Activated CD4-positive, alpha-beta T cell treated with anti-CD3 and anti-CD28 coated beads for 36 hours (primary cell): ENCODE results near the gene RBM38. TPM values are rescaled to one million over a fixed set of nuclear protein-coding genes. Genes with fewer than 3 reads are reported as not detected.

Source experiments
- ATAC-seq: fragments of 200-7000 bp; cut with Tn5 transposase; one replicate; pipeline ENCODE4 v1.10.0; 2021; ENCODE audit warnings: mild to moderate bottlenecking, moderate library complexity
- CTCF ChIA-PET: fragments of 350-600 bp; sonication (Branson Sonifier 250); formaldehyde crosslinking; loops from one replicate; lab custom pipeline; 2021; ENCODE audit warnings: antibody characterized with exemption; lab: Charles Lee
- POLR2A ChIA-PET: fragments of 350-600 bp; sonication (Branson Sonifier 250); formaldehyde crosslinking; loops from one replicate; lab custom pipeline; 2021; ENCODE audit warnings: antibody characterized with exemption, inconsistent platforms; lab: Charles Lee
- DNase-seq: peaks from one replicate; pipeline ENCODE4 v3.0.0-alpha.2; 2020
- H3K27ac Mint-ChIP-seq: one replicate; pipeline ENCODE4 v1.8.0; 2021; ENCODE audit warnings: mixed read lengths
- H3K27me3 Mint-ChIP-seq: one replicate; pipeline ENCODE4 v1.8.0; 2021; ENCODE audit warnings: mixed read lengths
- H3K36me3 Mint-ChIP-seq: one replicate; pipeline ENCODE4 v1.8.0; 2021; ENCODE audit warnings: low read depth, mixed read lengths
- H3K4me1 Mint-ChIP-seq: one replicate; pipeline ENCODE4 v1.8.0; 2021; ENCODE audit warnings: mixed read lengths
- H3K4me3 Mint-ChIP-seq: one replicate; pipeline ENCODE4 v1.8.0; 2021; ENCODE audit warnings: mild to moderate bottlenecking, moderate library complexity, mixed read lengths
- H3K9me3 Mint-ChIP-seq: one replicate; pipeline ENCODE4 v1.8.0; 2021; ENCODE audit warnings: low read depth, mixed read lengths
- intact Hi-C, 2 experiments: fragments of 100-400 bp; cut with DNase I in 1 of 2; cut with micrococcal nuclease in 1 of 2; formaldehyde crosslinking; loops; one replicate each; pipeline versions ENCODE4 v1.14.2 to v1.15.1; 2022 to 2024; cut with DNase I, micrococcal nuclease
- total RNA-seq, 2 experiments: library from RNA; stranded (reverse); gene quantifications; one replicate each; pipeline ENCODE4 v1.2.3, GENCODE V29; 2021

RBM38 gene
- total RNA-seq, 2 experiments from 2014 or later, result 96.5 to 101 TPM

DNA sequence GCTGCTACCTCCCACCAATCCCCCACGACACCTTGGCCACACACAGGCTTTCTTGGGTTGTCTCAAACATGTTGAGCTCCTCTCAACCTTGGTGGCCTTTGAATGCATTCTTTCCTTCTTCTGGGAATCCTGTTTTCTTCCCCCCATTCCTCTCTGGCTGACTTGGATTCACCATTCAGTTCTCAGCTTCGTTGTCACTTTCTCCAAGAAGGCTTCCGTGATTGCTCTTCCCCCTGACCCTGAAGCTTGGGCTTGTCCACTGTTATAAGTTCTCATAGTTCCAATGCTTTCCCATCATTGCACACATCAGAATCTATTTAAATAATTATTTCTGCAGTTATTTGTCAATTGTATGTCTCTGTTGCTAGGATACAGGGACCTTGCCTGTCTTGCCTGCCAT, 64.2 kb downstream of the RBM38 start:
- H3K36me3 Mint-ChIP-seq, result peaks cover 4% of the 10 kb centered on the region
- DNase-seq (no peak), ATAC-seq (no peak)
- ChIA-PET CTCF (no interaction called here), POLR2A (no interaction called here)
- H3K27ac Mint-ChIP-seq, result no peak overlapping the region
- H3K4me3 Mint-ChIP-seq, result no peak overlapping the region
- intact Hi-C loops, result no loop called here
- H3K27me3 Mint-ChIP-seq, result no peaks in the 10 kb centered on the region
- H3K9me3 Mint-ChIP-seq, result no peaks in the 10 kb centered on the region
- H3K4me1 Mint-ChIP-seq, result peaks cover 24% of the 10 kb centered on the region

DNA sequence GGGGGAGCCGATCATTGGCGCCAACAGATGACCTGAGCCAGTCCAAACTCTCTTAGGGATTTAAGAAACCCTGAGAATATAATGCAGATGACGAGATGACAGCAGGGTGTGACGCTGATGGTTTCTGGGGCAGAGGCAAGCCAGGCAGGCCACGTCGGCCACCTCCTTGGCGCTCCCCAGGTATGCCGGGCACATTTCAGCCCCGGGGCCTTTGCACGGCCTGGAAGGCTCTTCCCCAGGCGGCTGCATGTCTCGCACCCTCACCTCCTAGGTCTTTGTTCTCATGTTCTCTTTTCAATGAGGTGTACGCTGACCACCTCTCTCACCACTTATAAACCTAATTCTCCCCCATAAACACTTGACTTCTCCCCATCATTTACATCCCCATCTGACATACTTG, 64.9 kb downstream of the RBM38 start:
- no peaks in the 10 kb centered on the region for H3K27me3 Mint-ChIP-seq
- H3K4me3 Mint-ChIP-seq, result no peak overlapping the region
- no peak overlapping the region for H3K27ac Mint-ChIP-seq
- DNase-seq (no peak), ATAC-seq (no peak)
- CTCF ChIA-PET, result no interaction called here
- peaks cover 18% of the 10 kb centered on the region for H3K4me1 Mint-ChIP-seq
- POLR2A ChIA-PET, result no interaction called here
- no peaks in the 10 kb centered on the region for H3K9me3 Mint-ChIP-seq
- intact Hi-C loops, result no loop called here
- H3K36me3 Mint-ChIP-seq, result peaks cover 4% of the 10 kb centered on the region

DNA sequence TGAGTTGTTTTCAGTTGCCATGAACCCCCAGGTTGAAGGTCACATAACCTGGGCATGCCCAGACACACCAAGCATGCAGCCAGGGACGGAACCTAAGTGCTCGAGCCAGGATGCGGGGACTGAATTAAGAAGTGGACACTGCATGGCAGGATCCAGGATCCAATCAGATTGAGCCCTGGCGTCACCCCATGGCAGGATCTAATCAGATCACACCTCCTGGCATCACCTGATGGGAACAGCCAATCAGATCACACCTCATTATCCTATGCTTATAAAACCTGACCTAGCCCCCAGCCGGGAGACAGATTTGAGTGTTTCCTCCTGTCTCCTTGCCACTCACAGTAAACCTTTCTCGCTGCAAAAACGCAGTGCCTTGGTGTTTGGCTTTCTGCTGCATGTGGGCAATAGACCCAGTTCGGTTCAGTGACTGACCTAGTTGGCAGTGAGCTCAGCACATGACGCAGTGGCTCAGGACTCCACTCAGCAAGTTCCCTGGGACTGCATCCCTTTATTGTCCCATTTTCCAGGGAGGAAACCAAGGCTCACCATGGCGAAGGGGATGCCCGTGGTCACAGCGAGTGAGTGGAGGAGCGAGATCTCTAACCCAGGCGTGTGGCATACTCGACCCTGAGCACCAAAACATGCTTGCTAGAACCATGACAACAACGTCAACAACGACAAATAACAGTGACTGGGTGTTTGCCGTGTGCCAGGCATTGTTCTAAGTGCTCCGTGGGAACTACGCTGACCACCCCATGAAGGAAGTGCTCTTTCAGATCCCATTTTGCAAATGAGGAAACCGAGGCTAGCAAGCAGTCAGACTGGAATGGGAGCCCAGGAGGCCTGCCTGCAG, 66.3 kb downstream of the RBM38 start:
- no peak overlapping the region for H3K4me3 Mint-ChIP-seq
- CTCF ChIA-PET, result no interaction called here
- POLR2A ChIA-PET, result no interaction called here

DNA sequence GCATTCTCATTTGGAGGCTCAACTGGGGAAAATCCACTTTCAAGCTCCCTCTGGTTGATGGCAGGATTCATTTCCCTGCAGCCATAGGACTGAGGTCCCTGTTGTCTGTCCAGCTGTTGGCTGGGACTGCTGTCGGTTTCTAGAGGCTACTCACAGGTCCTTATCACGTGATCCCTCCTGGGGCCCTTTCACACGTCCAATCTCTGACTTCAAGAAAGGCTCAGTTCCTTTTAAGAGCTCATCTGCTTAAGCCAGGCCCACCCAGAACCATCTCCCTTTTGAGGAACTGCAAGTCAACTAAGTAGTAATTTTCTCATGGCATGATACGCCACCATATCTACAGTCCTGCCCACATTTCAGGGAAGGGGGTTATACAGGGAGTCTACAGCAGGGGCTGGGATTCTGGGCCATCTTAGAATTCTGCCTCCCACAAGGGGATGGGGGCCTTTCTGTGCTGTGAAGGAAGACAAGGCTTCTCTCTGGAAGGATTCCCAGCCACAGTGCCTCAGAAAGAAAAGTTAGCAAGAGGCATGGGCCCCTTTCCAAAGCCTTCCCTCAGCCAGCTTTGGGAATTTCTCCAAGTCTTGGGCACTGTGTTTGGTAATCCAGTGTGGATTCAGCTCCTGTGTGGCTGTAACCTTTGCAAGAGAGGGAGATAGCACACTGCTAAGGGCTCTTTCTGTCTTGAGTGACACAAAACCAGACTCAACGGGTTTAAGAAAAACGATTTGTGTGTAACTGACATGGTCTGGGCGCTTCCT, 67.4 kb downstream of the RBM38 start:
- Mint-ChIP-seq H3K27ac (no peak overlapping the region), H3K27me3 (no peaks in the 10 kb centered on the region)
- POLR2A ChIA-PET, result no interaction called here

More for the DNA sequence above, 66.3 kb downstream of the RBM38 start:
- peaks cover 5% of the 10 kb centered on the region for H3K4me1 Mint-ChIP-seq
- no peaks in the 10 kb centered on the region for H3K27me3 Mint-ChIP-seq
- intact Hi-C loops, result no loop called here
- no peaks in the 10 kb centered on the region for H3K36me3 Mint-ChIP-seq
- no peak for DNase-seq
- no peak for ATAC-seq
- H3K9me3 Mint-ChIP-seq, result no peaks in the 10 kb centered on the region
- no peak overlapping the region for H3K27ac Mint-ChIP-seq

More for the DNA sequence above, 67.4 kb downstream of the RBM38 start:
- H3K4me3 Mint-ChIP-seq, result no peak overlapping the region
- H3K36me3 Mint-ChIP-seq, result no peaks in the 10 kb centered on the region
- no peaks in the 10 kb centered on the region for H3K9me3 Mint-ChIP-seq
- intact Hi-C loops, result no loop called here
- CTCF ChIA-PET, result no interaction called here
- H3K4me1 Mint-ChIP-seq, result no peaks in the 10 kb centered on the region
- ATAC-seq (no peak), DNase-seq (no peak)

Other genes with a start within 250 kb of the RBM38 start
- gene BMP7, start 124.8 kb upstream of the RBM38 start, total RNA-seq, result under 1 TPM in 1 of 2 experiments, not detected in 1; 0.41 TPM
- gene SPO11, start 61.6 kb upstream of the RBM38 start, total RNA-seq, result not detected
- gene RAE1, start 40.1 kb upstream of the RBM38 start, total RNA-seq, result 10 to 100 TPM; 42.7 to 48.9 TPM
- not detected for gene CTCFL, start 133.7 kb downstream of the RBM38 start, total RNA-seq
- not detected for gene PCK1, start 169.7 kb downstream of the RBM38 start, total RNA-seq
- gene ZBP1, start 229.0 kb downstream of the RBM38 start, total RNA-seq, result 1 to 10 TPM in 1 of 2 experiments, under 1 TPM in 1; 0.30 to 1.4 TPM